Measurements from ENCODE around the gene ADSS2.
"Not testable (repeated sequence)": the region's sequence is repeated elsewhere in the genome, so short reads cannot be mapped to it uniquely, and the experiment has no call there.

Gene ADSS2

GRCh38 chr1:244395965-244396364 lies 55.7 kb downstream of the ADSS2 start:
- DNase-seq (ENCODE audit: low read depth, low spot score) = no peak

GRCh38 chr1:244394826-244395765 lies 56.6 kb downstream of the ADSS2 start:
- DNase-seq (ENCODE audit: low read depth, low spot score) = no peak

DNA sequence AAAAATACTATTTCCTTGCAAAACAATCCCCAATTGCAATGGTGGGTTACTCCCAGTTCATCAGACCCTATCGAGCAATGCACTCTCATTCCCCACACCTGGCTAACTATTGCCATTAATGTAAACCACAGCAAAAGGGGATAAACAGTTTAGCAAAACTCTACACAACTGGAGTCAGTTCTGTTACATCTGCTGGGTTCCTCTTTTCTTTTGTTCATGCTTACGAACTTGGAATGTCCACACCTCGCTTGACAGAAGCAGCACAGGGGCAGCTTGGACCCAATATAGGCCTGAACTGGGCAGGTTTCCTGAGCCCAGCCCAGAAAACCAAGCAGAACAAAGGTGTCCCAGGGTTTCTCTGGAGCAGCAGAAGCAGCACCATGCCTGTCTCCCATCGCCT lies 57.4 kb downstream of the ADSS2 start:
- DNase-seq (ENCODE audit: low read depth, low spot score) = no peak

- no peak for DNase-seq (ENCODE audit: low read depth, low spot score)
Observed at GRCh38 chr1:244393604-244394176, 58.0 kb downstream of the ADSS2 start.

DNA sequence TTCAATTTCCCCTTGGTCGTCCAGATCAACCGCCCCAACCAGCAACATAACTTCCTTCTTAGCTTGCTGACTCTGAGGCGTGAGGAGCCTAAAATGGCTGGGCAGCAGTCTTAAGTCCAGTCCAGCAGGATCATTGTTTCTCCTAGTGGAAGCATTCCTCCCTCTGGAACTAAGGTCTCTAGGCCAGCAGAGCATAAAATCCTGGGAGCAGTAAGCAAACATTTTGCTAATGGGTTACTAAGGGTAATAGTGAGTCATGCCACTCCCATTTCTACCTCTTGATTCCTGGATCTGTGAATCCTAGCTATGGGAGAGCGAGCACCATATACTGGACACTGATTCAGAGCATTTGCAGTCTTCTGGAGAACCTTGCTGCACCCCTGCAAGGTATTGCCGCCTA lies 59.9 kb downstream of the ADSS2 start:
- peak; percentile 55 for DNase-seq (ENCODE audit: low read depth, low spot score)

DNA sequence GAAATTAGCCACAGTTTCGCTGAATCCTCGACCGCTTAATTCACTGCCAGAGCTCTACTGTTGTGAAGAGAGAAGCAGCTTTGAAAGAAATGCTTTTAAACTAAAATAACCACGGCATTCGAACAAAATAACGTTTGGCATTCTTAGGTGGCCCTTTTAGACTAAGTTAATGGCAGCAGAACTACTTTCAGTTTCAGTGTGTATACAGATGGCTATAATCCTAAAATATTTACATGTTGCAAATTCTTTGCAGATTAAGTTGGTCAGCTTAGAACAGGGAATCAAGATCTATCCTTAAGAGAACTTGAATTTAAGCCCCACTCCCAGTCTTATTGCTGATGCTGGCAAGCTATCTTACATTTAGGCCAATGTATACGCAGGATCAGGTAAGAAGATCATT lies 62.7 kb downstream of the ADSS2 start:
- peak; percentile 13 for DNase-seq (ENCODE audit: low read depth, low spot score)

DNA sequence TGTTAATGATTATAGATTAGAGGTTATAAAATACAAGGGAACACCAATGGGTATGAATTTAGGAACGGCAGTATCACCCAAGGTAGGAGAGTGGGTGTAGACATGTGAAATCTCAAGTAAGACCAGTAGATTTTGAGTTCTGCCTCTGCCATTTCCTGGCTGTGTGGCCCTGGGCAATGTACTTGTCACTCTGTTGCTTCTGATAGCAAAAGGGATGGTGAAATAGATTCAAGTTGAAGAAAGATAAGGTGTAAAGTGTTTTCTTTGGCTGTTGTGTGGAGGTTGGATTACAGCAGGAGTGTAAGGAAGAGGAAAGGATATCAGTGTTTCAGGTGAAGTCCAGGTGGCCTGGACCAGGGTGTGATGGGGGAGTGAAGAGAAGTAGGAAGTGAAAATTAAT lies 64.3 kb downstream of the ADSS2 start:
- no peak for DNase-seq (ENCODE audit: low read depth, low spot score)

DNA sequence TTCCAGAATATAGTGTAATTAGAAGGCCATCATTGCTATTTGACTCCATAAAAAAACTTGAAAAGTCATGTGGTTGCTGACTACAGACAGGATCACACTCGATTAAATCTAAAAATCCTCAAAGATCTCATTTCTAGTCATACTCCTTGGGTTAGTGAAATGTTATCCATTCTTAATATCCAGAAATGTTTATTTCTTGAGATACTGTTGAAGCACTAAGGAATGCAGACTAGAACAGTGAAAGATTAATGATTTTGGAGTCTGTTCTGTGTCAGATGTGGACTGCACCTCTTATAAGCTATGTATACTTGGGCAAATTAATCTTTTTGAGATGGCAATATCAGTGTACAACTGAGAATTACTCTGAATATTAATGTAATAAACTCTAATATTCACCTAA lies 65.1 kb downstream of the ADSS2 start:
- DNase-seq (ENCODE audit: low read depth, low spot score) = no peak

DNA sequence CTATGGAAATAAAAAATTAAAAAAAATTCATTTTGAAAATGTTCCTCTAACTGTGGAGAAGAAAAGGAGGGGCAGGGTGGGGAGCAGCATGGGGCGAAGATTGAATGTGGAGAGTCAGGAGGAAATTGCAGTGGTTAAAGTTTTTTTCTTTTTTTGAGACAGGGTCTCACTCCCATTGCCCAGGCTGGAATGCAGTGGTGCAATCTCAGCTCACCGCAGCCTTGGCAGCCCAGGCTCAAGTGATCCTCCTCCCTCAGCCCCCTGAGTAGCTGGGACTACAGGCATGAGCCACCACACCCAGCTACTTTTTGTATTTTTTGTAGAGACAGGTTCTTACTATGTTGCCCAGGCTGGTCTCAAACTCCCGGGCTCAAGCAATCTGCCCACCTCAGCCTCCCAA lies 67.6 kb downstream of the ADSS2 start:
- no peak for DNase-seq (ENCODE audit: low read depth, low spot score)

- no peak for DNase-seq (ENCODE audit: low read depth, low spot score)
Observed at GRCh38 chr1:244383278-244383884, 68.3 kb downstream of the ADSS2 start.

DNA sequence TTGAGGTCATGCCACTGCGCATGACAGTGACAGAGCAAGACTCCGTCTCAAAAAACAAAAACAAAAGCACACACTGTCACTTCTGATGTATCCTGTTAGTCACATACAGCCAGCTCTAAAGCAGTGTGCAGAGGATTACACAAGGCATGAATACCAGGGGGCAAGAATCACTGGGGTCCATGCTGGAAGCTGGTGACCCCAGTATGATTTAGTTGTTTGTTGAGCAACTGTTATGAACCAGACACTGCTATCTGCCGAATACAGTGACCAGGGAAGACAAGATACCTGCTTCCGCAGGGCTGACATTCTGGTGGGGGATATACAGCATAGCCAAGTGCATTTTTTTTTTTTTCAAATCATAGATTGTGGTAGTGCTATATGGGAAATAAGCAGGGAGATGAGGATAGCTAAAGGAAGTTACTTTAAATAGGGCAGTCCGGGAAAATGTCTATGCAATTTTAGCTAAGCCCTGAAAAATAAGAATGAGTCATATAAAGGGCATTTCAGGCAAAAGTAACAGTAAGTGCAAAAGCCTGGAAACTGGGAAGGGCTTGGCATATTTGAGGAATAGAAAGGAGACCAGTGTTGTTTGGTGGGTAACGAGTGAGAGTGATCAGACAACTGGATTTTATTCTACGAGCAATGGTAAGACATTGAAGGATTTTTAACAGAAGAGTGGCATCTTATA lies 69.7 kb downstream of the ADSS2 start:
- peak; percentile 76 for DNase-seq (ENCODE audit: low read depth, low spot score)

GRCh38 chr1:244376126-244376525 lies 75.6 kb downstream of the ADSS2 start:
- no peak for DNase-seq (ENCODE audit: low read depth, low spot score)

GRCh38 chr1:244375051-244375450 lies 76.7 kb downstream of the ADSS2 start:
- DNase-seq (ENCODE audit: low read depth, low spot score) = peak; percentile 88

DNA sequence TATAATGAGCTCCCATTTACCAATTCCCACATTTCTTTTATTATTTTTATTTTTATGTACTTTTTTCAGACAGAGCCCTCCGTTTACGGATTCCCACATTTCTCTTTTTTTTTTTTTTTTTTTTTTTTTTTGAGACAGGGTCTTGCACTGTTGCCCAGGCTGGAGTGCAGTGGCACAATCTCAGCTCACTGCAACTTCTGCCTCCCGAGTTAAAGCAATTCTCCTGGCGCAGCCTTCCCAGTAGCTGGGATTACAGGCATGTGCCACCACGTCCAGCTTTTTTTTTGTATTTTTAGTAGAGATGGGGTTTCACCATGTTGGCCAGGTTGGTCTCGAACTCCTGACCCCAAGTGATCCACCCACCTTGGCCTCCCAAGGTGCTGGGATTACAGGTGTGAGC lies 77.2 kb downstream of the ADSS2 start:
- not testable (repeated sequence) for DNase-seq (ENCODE audit: low read depth, low spot score)

GRCh38 chr1:244371242-244372141 lies 80.2 kb downstream of the ADSS2 start:
- DNase-seq (ENCODE audit: low read depth, low spot score) = peak; percentile 35

GRCh38 chr1:244370060-244370637 lies 81.6 kb downstream of the ADSS2 start:
- DNase-seq (ENCODE audit: low read depth, low spot score) = no peak

DNA sequence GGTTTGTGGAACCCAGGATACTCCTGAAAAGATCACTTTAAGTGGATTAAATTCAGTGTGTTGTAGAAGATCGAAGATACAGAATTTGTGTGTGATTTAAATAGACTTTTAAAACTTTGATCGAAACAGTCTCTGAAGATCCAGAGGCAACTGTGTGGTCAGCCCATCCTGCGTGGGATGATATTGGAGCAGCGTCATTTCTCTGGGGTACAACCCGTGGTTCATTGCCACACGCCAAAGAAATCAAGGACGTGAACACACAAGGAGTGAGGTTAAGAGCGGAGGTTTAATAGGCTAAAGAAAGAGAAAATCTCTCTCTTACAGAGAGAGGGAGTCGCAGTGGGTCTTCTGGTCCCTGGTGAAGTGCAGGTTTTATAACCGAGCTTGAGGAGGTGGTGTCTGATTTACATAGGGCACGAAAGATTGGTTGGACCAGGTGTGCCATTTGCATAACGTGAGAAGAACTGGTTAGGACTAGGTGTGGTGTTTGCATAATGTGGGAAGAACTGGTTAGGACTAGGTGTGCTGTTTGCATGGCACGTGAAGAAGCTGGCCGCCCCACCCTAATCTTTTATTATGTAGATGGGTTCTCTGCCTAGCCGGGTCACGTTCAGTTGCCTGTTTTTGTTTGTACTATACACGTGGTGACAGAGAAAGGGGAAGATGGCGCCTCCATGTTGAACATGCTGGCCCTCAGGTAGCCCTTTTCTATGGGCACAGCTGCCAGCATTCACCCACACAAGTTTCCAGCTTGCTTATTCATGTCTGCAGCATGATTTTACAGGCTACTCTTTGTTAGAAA lies 82.3 kb downstream of the ADSS2 start:
- DNase-seq (ENCODE audit: low read depth, low spot score) = no peak

DNA sequence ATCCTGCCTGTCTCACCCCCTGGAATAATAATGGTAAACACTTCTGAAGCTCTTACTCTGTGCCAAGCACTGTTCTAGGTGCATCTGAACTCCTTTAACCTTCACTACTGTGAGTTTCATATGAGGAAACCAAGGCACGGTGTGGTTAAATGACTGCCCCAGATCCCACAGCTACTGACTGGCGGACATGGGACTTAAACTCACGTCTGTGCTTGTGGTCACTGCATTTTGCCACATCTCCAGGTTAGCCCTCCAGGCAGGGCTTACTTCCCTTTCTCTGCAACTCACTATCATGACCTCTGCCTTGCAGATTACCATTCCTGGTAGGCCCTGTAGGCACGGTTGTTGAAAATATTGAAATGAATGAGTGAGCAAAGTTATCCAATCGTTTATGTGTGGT lies 83.4 kb downstream of the ADSS2 start:
- no peak for DNase-seq (ENCODE audit: low read depth, low spot score)

- no peak for DNase-seq (ENCODE audit: low read depth, low spot score)
Observed at GRCh38 chr1:244367399-244368114, 84.2 kb downstream of the ADSS2 start.
